HepG2 (cell line): ENCODE data around the gene NT5M.

Experiments
- IRF2 ChIP-seq: IDR thresholded peaks from 2 replicates; pipeline ENCODE4 v1.6.1; 2018; ENCODE audit warnings: missing genetic modification reagents, missing compliant biosample characterization
- RNF2 ChIP-seq: fragments of 450-650 bp; conservative IDR thresholded peaks from 2 replicates; pipeline ENCODE4 v1.6.1; 2016; ENCODE audit warnings: low read depth
- ZNF556 ChIP-seq: sonication (generic); formaldehyde crosslinking; IDR thresholded peaks from 2 replicates; pipeline ENCODE4 v1.4.0; 2020; ENCODE audit warnings: mild to moderate bottlenecking, missing genetic modification reagents, borderline replicate concordance

DNA sequence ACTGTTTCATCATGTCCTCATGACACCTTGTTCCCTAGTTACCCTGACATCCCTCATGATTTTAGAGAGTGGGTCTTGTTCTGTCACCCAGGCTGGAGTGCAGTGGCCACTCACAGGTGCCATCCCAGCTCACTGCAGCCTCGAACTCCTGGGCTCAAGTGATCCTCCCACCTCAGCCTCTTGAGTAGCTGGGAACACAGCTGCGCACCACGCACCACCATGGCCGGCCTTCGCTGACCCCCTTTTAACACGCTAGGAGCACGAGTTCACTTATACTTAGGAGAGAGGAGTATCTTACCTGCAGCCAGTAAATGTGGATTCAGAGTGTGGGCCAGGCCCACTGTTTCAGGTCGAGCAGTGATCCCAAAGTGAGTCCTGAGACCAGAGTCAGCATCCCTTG is 21.4 kb downstream of the NT5M start:
- TF ChIP-seq RNF2 (no peak), ZNF556 (no peak), IRF2 (CRISPR knock-in tag) (no peak)
